ENCODE data around the gene NDUFA3. TPM values are rescaled to one million over a fixed set of nuclear protein-coding genes. Genes with fewer than 3 reads are reported as not detected.

Gene NDUFA3
- total and polyA plus RNA-seq, 2 of the 13 experiments (the other 11 are each of a cell fraction or from before 2014, with no cell fraction given) = 31.6 to 75.4 TPM

DNA sequence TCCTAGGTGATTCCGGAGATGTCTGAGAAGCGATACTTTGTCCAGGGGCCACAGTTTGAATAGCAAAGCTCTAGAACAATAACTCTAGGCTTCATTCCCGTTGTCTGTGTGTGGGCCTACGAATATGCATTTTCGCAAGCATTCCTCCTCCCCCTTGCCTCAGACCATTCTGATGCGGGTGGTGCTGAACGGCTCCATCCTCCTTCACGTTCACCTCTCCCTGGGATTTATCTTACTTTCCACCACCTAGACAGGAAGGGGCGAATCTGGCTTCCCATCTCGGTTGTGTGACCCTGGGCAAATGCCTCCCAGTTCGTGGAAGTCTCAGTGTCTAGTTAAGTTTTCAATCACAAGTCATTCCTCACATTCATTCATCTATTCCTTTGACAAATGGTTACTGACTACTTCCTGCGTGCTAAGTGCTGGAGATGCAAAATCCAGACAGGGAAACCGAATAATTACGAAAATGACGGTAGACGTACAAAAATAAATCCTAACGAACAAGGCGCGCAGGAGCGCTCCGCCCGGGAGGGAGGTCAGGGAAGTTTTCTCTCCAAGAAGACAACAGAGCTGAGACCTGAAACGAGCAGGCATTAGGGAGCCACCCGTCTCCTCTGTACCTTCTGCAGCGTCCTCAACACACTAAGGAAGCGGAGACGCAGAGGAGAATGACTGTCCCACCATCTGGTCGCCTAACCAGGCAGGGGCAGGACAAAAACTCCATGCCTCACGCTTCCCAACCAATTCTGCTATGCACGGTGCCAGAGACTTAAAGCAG is 33.6 kb downstream of the NDUFA3 start:
- Histone ChIP-seq H4K20me1 (ENCODE audit: insufficient read depth, low read length) (peaks cover 8% of the 10 kb centered on the region; the same call in 1 of the 2 replicates), H3K36me3 (replicated peaks in 1 of 2; ENCODE audit: control insufficient read depth in 1 of 2, insufficient read depth in 2 of 2, low read length in 2 of 2) (peaks cover 12 to 20% of the 10 kb centered on the region in 2 experiments), H3K9ac (ENCODE audit: insufficient read depth, low read depth, low read length) (peak overlapping the region; percentile 75), H3K4me1 (ENCODE audit: insufficient read depth, low read length) (peaks cover 41% of the 10 kb centered on the region), H3K79me2 (ENCODE audit: insufficient read depth, low read length) (peaks cover 29% of the 10 kb centered on the region), H3K4me3 (replicated peaks in 1 of 3; ENCODE audit: insufficient read depth in 1 of 3, low read depth in 2 of 3, low read length in 3 of 3) (peak overlapping the region; percentile 62 to 81 (median 70)), H2AFZ (ENCODE audit: low read length) (peak overlapping the region; percentile 72), H3K27me3 (ENCODE audit: control insufficient read depth in 1 of 2, insufficient read depth in 2 of 2, low read length in 2 of 2) (no peaks in the 10 kb centered on the region; a peak in 1 of 5 replicates), H3K27ac (ENCODE audit: extremely low read length, insufficient read depth, low read length) (peak overlapping the region; percentile 57), H3K9me3 (ENCODE audit: low read length) (peaks cover 5% of the 10 kb centered on the region), H3K4me2 (ENCODE audit: low read depth, low read length) (peak overlapping the region; percentile 94)
- TSS peak; percentile 93 for BruUV-seq (replicated peaks)
- DNase-seq (ENCODE audit: low spot score) (no peak), ATAC-seq (peak; percentile 1; the same call in 2 of the 3 replicates), FAIRE-seq (no peak)
- WGBS (ENCODE audit: low lambda C conversion rate) = 3% methylated on average over 23 of the region's 30 CpGs
- in situ Hi-C loops (cut with HindIII; ENCODE audit: extremely low pct_ligation_motif_present, low pct_unique_long_range_greater_than_20kb) (no loop called here), intact Hi-C loops (cut with micrococcal nuclease; ENCODE audit: unreplicated experiment) (loop anchor here (5.0 kb wide), 1 partner anchor 66 kb away; the partner anchor contains the start of gene RPS9)
- ChIA-PET CTCF (ENCODE audit: low intra/inter-chr PET ratio, low total read pairs) (no interaction called here), POLR2A (interaction anchor here (0.9 to 2.8 kb wide), 21 partner anchors 14 to 977 kb away, joined by 3 to 73 read pairs (median 5); partner anchors contain the start of genes LENG1, LENG8, LENG9 and MBOAT7)
- TF ChIP-seq, protein P1, sequence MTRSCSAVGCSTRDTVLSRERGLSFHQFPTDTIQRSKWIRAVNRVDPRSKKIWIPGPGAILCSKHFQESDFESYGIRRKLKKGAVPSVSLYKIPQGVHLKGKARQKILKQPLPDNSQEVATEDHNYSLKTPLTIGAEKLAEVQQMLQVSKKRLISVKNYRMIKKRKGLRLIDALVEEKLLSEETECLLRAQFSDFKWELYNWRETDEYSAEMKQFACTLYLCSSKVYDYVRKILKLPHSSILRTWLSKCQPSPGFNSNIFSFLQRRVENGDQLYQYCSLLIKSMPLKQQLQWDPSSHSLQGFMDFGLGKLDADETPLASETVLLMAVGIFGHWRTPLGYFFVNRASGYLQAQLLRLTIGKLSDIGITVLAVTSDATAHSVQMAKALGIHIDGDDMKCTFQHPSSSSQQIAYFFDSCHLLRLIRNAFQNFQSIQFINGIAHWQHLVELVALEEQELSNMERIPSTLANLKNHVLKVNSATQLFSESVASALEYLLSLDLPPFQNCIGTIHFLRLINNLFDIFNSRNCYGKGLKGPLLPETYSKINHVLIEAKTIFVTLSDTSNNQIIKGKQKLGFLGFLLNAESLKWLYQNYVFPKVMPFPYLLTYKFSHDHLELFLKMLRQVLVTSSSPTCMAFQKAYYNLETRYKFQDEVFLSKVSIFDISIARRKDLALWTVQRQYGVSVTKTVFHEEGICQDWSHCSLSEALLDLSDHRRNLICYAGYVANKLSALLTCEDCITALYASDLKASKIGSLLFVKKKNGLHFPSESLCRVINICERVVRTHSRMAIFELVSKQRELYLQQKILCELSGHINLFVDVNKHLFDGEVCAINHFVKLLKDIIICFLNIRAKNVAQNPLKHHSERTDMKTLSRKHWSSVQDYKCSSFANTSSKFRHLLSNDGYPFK (CRISPR knock-in tag; IDR thresholded peaks at IDR 0.05; ENCODE audit: borderline replicate concordance) = 0 out of 2 replicates have a peak, but pooled peaks have one; percentile 3
- TF ChIP-seq, protein P2, sequence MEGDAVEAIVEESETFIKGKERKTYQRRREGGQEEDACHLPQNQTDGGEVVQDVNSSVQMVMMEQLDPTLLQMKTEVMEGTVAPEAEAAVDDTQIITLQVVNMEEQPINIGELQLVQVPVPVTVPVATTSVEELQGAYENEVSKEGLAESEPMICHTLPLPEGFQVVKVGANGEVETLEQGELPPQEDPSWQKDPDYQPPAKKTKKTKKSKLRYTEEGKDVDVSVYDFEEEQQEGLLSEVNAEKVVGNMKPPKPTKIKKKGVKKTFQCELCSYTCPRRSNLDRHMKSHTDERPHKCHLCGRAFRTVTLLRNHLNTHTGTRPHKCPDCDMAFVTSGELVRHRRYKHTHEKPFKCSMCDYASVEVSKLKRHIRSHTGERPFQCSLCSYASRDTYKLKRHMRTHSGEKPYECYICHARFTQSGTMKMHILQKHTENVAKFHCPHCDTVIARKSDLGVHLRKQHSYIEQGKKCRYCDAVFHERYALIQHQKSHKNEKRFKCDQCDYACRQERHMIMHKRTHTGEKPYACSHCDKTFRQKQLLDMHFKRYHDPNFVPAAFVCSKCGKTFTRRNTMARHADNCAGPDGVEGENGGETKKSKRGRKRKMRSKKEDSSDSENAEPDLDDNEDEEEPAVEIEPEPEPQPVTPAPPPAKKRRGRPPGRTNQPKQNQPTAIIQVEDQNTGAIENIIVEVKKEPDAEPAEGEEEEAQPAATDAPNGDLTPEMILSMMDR (CRISPR knock-in tag; IDR thresholded peaks at IDR 0.05) = 0 out of 2 replicates have a peak, but pooled peaks have one; percentile 1
- TF ChIP-seq ZSCAN29 (CRISPR knock-in tag; conservative IDR thresholded peaks at IDR 0.05) = 0 out of 2 replicates have a peak, but pooled peaks have one; percentile 42
- TF ChIP-seq ZNF446 (CRISPR knock-in tag; IDR thresholded peaks at IDR 0.05) = 0 out of 2 replicates have a peak, but pooled peaks have one; percentile 51
- peak; percentile 60; the same call in 1 of the 2 replicates for TF ChIP-seq ARID2 (CRISPR knock-in tag; IDR thresholded peaks at IDR 0.05; ENCODE audit: borderline replicate concordance)
- 0 out of 2 replicates have a peak, but pooled peaks have one; percentile 52 for TF ChIP-seq ZNF501 (CRISPR knock-in tag; IDR thresholded peaks at IDR 0.05)
- TF ChIP-seq, protein P3, sequence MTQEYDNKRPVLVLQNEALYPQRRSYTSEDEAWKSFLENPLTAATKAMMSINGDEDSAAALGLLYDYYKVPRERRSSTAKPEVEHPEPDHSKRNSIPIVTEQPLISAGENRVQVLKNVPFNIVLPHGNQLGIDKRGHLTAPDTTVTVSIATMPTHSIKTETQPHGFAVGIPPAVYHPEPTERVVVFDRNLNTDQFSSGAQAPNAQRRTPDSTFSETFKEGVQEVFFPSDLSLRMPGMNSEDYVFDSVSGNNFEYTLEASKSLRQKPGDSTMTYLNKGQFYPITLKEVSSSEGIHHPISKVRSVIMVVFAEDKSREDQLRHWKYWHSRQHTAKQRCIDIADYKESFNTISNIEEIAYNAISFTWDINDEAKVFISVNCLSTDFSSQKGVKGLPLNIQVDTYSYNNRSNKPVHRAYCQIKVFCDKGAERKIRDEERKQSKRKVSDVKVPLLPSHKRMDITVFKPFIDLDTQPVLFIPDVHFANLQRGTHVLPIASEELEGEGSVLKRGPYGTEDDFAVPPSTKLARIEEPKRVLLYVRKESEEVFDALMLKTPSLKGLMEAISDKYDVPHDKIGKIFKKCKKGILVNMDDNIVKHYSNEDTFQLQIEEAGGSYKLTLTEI (CRISPR knock-in tag; conservative IDR thresholded peaks at IDR 0.05) = no peak
- TF ChIP-seq ZNF17 (CRISPR knock-in tag; IDR thresholded peaks at IDR 0.05) = no peak
- TF ChIP-seq KDM2A (CRISPR knock-in tag; IDR thresholded peaks at IDR 0.05; ENCODE audit: borderline replicate concordance, low read depth) = 0 out of 2 replicates have a peak, but pooled peaks have one; percentile 19
- 0 out of 2 replicates have a peak, but pooled peaks have one; percentile 47 for TF ChIP-seq SMYD3 (CRISPR knock-in tag; IDR thresholded peaks at IDR 0.05)
- peak; percentile 31; the same call in 1 of the 2 replicates for TF ChIP-seq ZNF430 (CRISPR knock-in tag; IDR thresholded peaks at IDR 0.05)
- TF ChIP-seq REPIN1 (CRISPR knock-in tag; IDR thresholded peaks at IDR 0.05; ENCODE audit: borderline replicate concordance, low read depth) = no peak
- TF ChIP-seq, protein P4, sequence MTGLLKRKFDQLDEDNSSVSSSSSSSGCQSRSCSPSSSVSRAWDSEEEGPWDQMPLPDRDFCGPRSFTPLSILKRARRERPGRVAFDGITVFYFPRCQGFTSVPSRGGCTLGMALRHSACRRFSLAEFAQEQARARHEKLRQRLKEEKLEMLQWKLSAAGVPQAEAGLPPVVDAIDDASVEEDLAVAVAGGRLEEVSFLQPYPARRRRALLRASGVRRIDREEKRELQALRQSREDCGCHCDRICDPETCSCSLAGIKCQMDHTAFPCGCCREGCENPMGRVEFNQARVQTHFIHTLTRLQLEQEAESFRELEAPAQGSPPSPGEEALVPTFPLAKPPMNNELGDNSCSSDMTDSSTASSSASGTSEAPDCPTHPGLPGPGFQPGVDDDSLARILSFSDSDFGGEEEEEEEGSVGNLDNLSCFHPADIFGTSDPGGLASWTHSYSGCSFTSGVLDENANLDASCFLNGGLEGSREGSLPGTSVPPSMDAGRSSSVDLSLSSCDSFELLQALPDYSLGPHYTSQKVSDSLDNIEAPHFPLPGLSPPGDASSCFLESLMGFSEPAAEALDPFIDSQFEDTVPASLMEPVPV (CRISPR knock-in tag; IDR thresholded peaks at IDR 0.05) = 0 out of 2 replicates have a peak, but pooled peaks have one; percentile 19
